ENCODE measurements around the gene GMDS.

The GMDS gene

DNA sequence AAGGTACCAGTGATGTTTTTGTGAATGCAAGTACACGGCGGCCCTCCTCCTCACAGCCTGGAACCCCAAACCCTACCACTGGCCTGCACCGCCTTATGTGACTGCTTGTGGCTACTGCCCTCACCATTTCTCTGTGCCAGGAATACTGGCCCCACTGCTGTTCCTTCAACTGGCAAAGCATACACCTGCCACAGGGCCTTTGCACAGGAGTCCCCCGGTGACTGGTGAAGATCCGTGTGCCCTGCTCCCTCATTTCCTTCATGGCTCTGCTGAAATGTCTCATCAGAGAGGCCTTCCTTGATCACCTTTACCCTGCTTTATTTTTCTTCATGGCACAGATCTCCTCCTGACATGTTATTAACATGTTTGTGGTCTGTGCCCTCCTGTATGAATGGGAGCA, 581.9 kb downstream of the GMDS start:
- no peak for DNase-seq (ENCODE audit: low spot score)
- TF ChIP-seq, protein P1, sequence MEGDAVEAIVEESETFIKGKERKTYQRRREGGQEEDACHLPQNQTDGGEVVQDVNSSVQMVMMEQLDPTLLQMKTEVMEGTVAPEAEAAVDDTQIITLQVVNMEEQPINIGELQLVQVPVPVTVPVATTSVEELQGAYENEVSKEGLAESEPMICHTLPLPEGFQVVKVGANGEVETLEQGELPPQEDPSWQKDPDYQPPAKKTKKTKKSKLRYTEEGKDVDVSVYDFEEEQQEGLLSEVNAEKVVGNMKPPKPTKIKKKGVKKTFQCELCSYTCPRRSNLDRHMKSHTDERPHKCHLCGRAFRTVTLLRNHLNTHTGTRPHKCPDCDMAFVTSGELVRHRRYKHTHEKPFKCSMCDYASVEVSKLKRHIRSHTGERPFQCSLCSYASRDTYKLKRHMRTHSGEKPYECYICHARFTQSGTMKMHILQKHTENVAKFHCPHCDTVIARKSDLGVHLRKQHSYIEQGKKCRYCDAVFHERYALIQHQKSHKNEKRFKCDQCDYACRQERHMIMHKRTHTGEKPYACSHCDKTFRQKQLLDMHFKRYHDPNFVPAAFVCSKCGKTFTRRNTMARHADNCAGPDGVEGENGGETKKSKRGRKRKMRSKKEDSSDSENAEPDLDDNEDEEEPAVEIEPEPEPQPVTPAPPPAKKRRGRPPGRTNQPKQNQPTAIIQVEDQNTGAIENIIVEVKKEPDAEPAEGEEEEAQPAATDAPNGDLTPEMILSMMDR (IDR thresholded peaks at IDR 0.05; ENCODE audit: extremely low read depth, missing control alignments), result no peak

DNA sequence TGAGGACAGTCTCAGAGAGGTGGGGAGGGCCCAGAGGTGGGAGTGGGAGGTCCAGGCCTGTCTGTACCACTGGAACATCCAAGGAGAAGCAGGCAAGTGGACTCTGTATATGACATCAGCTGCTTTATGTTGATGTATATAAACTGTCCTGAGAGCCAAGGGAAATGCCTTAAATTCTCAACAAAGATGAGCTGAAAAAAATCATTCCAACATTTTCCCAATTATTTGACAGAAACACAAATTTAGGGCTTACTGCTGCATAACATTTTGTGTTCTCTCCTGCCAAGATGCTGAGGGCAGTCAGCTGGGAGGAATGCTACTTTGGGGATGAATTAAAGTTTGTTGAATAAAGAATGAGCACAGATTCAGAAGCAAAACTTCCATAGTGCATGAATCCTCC, 582.9 kb downstream of the GMDS start:
- TF ChIP-seq, protein P1 (IDR thresholded peaks at IDR 0.05; ENCODE audit: extremely low read depth, missing control alignments), result no peak
- DNase-seq (ENCODE audit: low spot score), result no peak

DNA sequence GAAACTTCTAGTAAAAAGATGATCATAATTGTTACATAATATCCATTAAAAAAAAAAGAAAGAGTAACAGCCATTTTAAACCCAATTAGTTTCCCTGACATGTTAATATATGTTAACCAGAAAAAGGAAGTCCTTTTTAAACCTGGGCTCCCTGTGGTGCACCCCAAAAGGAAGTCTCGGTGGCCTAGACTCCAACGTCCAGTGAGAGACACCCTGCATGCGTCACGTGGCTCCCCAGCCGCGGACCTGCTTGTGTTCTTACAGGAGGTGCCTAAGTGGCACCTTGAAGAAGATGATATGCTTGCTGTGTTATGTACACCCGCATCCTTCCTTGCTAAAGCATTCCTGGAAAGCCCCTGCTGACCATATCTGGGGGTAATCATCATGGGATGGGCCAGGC, 585.6 kb downstream of the GMDS start:
- TF ChIP-seq, protein P1 (IDR thresholded peaks at IDR 0.05; ENCODE audit: extremely low read depth, missing control alignments), result no peak
- no peak for DNase-seq (ENCODE audit: low spot score)

DNA sequence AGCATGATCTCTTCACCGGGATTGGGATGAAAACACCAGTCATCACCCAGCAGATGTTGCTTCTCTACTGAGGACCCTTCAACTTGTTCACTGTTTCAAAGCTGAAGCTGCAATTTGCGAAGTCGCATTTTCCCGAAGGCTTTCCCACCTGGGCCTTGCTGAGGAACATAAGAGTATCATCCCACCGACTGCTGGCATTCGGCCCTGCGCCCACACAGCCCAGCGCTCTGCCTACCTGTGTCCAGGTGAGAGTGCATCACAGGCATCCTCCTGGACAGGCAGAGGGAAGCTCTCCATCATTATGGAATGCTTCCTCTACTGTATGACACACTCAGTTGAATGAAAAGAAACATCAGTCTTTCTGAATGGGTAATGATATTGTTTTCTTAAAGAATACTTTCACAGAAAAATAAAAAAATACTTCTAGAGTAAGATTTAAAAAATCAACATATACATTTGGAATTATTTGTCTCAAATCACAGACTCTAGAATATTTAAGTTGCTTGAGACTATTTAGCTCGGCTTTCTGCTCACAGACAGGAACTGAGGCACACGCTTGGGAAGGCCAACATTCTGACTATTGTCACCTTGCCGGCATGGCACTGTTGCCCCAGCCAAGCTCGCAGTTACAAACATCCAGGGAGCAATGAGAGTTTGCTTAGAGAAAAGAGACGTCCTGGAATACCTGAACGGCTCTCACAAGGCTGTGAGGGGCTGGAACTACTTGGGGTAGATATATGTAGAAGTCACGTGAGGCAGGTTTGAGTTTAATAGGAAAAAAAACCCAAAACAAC, 587.0 kb downstream of the GMDS start:
- no peak for DNase-seq (ENCODE audit: low spot score)
- TF ChIP-seq, protein P1 (IDR thresholded peaks at IDR 0.05; ENCODE audit: extremely low read depth, missing control alignments), result no peak

DNA sequence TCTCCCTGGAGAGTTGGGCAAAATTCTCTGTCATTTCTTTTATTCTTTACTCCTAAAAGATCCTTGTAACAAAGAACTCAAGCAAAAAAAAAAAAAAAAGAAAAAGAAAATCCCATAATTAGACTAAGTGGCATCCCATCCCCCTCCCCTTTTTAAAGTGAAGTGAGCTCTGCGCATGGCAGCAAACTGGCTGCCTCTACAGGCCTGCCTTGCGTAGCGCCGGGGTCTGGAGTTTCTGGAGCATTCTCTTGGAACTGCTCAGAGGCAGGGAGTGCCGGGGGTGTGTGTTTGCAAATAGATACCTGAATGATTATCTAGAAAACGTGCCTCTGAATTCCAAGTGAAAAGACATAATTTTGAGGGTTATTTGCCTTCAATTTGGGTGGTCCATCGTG, 587.6 kb downstream of the GMDS start:
- no peak for DNase-seq (ENCODE audit: low spot score)
- TF ChIP-seq, protein P1 (IDR thresholded peaks at IDR 0.05; ENCODE audit: extremely low read depth, missing control alignments), result no peak

DNA sequence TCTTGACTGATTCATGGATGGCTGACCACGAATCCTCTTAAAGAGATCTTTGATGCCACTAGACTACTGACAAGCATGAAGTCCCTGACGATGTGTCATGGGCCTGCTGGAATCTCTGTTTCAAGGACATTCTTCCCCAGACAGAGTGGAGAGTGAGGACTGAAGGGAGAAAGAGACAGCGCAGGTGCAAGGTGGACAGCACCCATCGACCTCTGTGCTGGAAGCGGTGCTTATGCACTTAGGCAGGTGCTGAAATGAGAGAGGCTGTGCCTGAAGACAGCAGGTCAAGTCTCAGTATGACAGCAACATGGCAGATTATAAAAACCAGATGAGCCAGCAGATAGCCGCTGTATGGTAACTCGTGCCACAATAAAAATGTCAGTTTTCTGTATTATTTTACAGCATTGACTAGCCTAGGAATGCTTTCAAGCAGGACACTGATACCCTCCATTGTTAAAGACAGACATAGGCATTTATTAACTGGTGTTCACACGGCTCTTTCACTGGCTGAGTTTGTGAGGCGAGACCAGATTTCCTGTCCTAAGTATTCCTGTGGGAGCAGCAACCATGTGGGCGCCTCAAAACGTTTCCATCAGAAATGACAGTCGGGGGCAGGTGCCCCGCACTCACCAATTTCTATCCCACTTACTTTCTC, 588.2 kb downstream of the GMDS start:
- TF ChIP-seq, protein P1 (IDR thresholded peaks at IDR 0.05; ENCODE audit: extremely low read depth, missing control alignments), result no peak
- no peak for DNase-seq (ENCODE audit: low spot score)

DNA sequence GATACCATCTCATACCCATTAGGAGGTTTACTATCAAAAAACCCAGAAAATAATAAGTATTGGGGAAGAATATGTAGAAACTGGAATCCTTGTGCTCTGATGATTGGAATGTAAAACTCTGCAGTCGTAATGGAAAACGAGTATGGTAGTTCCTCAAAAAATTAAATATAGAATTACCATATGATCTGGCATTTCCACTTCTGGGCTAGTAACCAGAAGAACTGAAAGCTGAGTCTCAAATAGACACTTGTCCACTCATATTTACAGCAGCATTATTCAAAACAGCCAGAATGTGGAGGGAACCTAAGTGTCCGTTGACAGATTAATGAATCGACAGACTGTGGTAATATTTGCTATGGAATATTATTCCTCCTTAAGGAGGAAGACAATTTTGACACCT, 591.4 kb downstream of the GMDS start:
- TF ChIP-seq, protein P1 (IDR thresholded peaks at IDR 0.05; ENCODE audit: extremely low read depth, missing control alignments), result no peak
- DNase-seq (ENCODE audit: low spot score), result no peak

All from GM20000 (cell line).